SK-N-SH (cell line): ENCODE data around the gene ROS1. TPM values are rescaled to one million over a fixed set of nuclear protein-coding genes. Genes with fewer than 3 reads are reported as not detected.

Source experiments
- CTCF ChIA-PET: fragments of 300-600, 350-600 bp; formaldehyde crosslinking; extraction: SDS; loops from one replicate; lab custom pipeline; 2021; lab: Yijun Ruan, JAX
- POLR2A ChIA-PET: fragments of 350-600 bp; sonication (Branson Sonifier 250); formaldehyde crosslinking; extraction: SDS; loops from one replicate; lab custom pipeline; 2020; ENCODE audit warnings: antibody characterized with exemption, inconsistent platforms; lab: Yijun Ruan, JAX
- DNase-seq: peaks from one replicate; pipeline ENCODE4 v3.0.0; 2012
- H2AFZ ChIP-seq: fragments of 200-600 bp; sonication (generic); 2 replicates; pipeline ENCODE4 v1.8.1; 2016; ENCODE audit warnings: antibody characterized with exemption, mild to moderate bottlenecking, low read depth
- H3F3A ChIP-seq: fragments of 200-600 bp; sonication (generic); replicated peaks from 2 replicates; pipeline ENCODE3; 2016; ENCODE audit warnings: antibody characterized with exemption, mild to moderate bottlenecking; ENCODE audit not compliant: insufficient read depth
- H3K27ac ChIP-seq, 2 experiments: fragments of 200-500 bp in 1 of 2; fragments of 200-600 bp in 1 of 2; sonication (Bioruptor generic) in 1 of 2; sonication (generic), shearing (Covaris generic) in 1 of 2; 2 replicates each; pipeline versions ENCODE4 v1.5.1 to v1.6.1; 2014 to 2016; ENCODE audit warnings: low read depth in 2 of 2, inconsistent platforms in 1 of 2, low read length in 1 of 2, mild to moderate bottlenecking in 1 of 2, mixed read lengths in 1 of 2
- H3K27me3 ChIP-seq: fragments of 200-600 bp; sonication (generic), shearing (Covaris generic); 2 replicates; pipeline ENCODE4 v1.6.1; 2016; ENCODE audit warnings: mixed run types; ENCODE audit not compliant: insufficient read depth
- H3K36me3 ChIP-seq, 2 experiments: fragments of 200-500 bp in 1 of 2; fragments of 200-600 bp in 1 of 2; sonication (Bioruptor generic) in 1 of 2; sonication (generic) in 1 of 2; replicated peaks in 1 of 2; 2 replicates each; pipeline versions ENCODE3 to v1.5.1; 2014 to 2016; ENCODE audit warnings: low read length in 1 of 2, mild to moderate bottlenecking in 1 of 2; ENCODE audit not compliant: insufficient read depth in 2 of 2, control insufficient read depth in 1 of 2
- H3K4me1 ChIP-seq, 2 experiments: fragments of 200-500 bp in 1 of 2; fragments of 200-600 bp in 1 of 2; sonication (Bioruptor generic) in 1 of 2; sonication (generic), shearing (Covaris generic) in 1 of 2; 2 replicates each; pipeline versions ENCODE4 v1.5.1 to v1.6.1; 2014 to 2016; ENCODE audit warnings: low read depth in 1 of 2, low read length in 1 of 2, mixed run types in 1 of 2; ENCODE audit not compliant: insufficient read depth in 2 of 2, control insufficient read depth in 1 of 2
- H3K4me2 ChIP-seq: fragments of 200-600 bp; sonication (generic), shearing (Covaris generic); 2 replicates; pipeline ENCODE4 v1.6.1; 2017; ENCODE audit warnings: mixed run types
- H3K4me3 ChIP-seq, 2 experiments: fragments of 200-500 bp in 1 of 2; fragments of 200-600 bp in 1 of 2; sonication (Bioruptor generic) in 1 of 2; sonication (generic), shearing (Covaris generic) in 1 of 2; 2 replicates each; pipeline versions ENCODE4 v1.5.1 to v1.8.1; 2014 to 2016; ENCODE audit warnings: low read depth in 2 of 2, inconsistent platforms in 1 of 2, low read length in 1 of 2, mild to moderate bottlenecking in 1 of 2, mixed read lengths in 1 of 2, moderate library complexity in 1 of 2
- H3K79me2 ChIP-seq: fragments of 200-600 bp; sonication (generic); 2 replicates; pipeline ENCODE4 v1.8.1; 2017; ENCODE audit warnings: mild to moderate bottlenecking; ENCODE audit not compliant: insufficient read depth
- H3K9ac ChIP-seq: fragments of 200-600 bp; sonication (generic); 2 replicates; pipeline ENCODE4 v1.6.1; 2017; ENCODE audit warnings: mixed run types
- H3K9me2 ChIP-seq: fragments of 200-600 bp; sonication (generic); 2 replicates; pipeline ENCODE4 v1.6.1; 2017; ENCODE audit warnings: mixed run types
- H3K9me3 ChIP-seq: fragments of 200-600 bp; sonication (generic); 2 replicates; pipeline ENCODE4 v1.6.1; 2017; ENCODE audit warnings: mixed run types, mild to moderate bottlenecking, moderate library complexity
- H4K20me1 ChIP-seq: fragments of 200-600 bp; sonication (generic); 2 replicates; pipeline ENCODE4 v1.6.1; 2017; ENCODE audit warnings: mild to moderate bottlenecking, mixed run types; ENCODE audit not compliant: insufficient read depth
- ELF1 ChIP-seq: IDR thresholded peaks from 2 replicates; pipeline ENCODE4 v1.4.0; 2012
- EP300 ChIP-seq, 2 experiments: IDR thresholded peaks; 2 replicates each; pipeline versions ENCODE4 v1.4.0 to v1.6.1; 2012; ENCODE audit warnings: borderline replicate concordance in 1 of 2, low read depth in 1 of 2, low read length in 1 of 2
- EZH2phosphoT487 ChIP-seq: fragments of 200-600 bp; sonication (generic); IDR thresholded peaks from 2 replicates; pipeline ENCODE4 v1.6.1; 2017; ENCODE audit warnings: low read depth, mixed run types, mild to moderate bottlenecking, antibody characterized with exemption, moderate library complexity, borderline replicate concordance
- FOXJ3 ChIP-seq: sonication (generic); formaldehyde crosslinking; IDR thresholded peaks from 2 replicates; pipeline ENCODE4 v1.5.1; 2020; ENCODE audit warnings: mild to moderate bottlenecking, missing genetic modification reagents
- FOXM1 ChIP-seq: IDR thresholded peaks from 2 replicates; pipeline ENCODE4 v1.4.0; 2012; ENCODE audit warnings: low read depth, mild to moderate bottlenecking
- GABPA ChIP-seq: IDR thresholded peaks from 2 replicates; pipeline ENCODE4 v1.4.0; 2012; ENCODE audit warnings: low read depth, mild to moderate bottlenecking
- GATA2 ChIP-seq: sonication (generic); formaldehyde crosslinking; IDR thresholded peaks from 2 replicates; pipeline ENCODE4 v1.5.0; 2020; ENCODE audit warnings: mild to moderate bottlenecking, missing genetic modification reagents
- MXI1 ChIP-seq: IDR thresholded peaks from 2 replicates; pipeline ENCODE4 v1.6.1; 2012; ENCODE audit warnings: mild to moderate bottlenecking, low read depth, low read length, improper control_type of control experiment
- NRF1 ChIP-seq: IDR thresholded peaks from 2 replicates; pipeline ENCODE4 v1.6.1; 2012; ENCODE audit warnings: low read depth, mild to moderate bottlenecking, low read length
- RCOR1 ChIP-seq: fragments of 150-350 bp; IDR thresholded peaks from 2 replicates; pipeline ENCODE4 v1.6.1; 2017; ENCODE audit warnings: antibody characterized with exemption, low read length
- TEAD4 ChIP-seq: IDR thresholded peaks from 2 replicates; pipeline ENCODE4 v1.4.0; 2012; ENCODE audit warnings: mild to moderate bottlenecking, borderline replicate concordance; ENCODE audit not compliant: insufficient read depth
- WGBS: methylation state at CpG from one replicate; pipeline ENCODE4 v1.1.6; 2017; ENCODE audit warnings: low lambda C conversion rate; 5-methylcytosine and 5-hydroxymethylcytosine counted together
- polyA plus RNA-seq, 3 experiments: library from polyadenylated mRNA; depleted of rRNA; stranded (reverse); fragments of >200 nt; gene quantifications; 2 replicates each; pipeline ENCODE4 v1.2.3, GENCODE V29; 2012
- TF ChIP-seq, protein P1 (sequence below): IDR thresholded peaks from 2 replicates; pipeline ENCODE4 v1.4.0; 2012; ENCODE audit warnings: low read depth, borderline replicate concordance
- TF ChIP-seq, protein P2 (sequence below): IDR thresholded peaks from 2 replicates; pipeline ENCODE4 v1.6.1; 2012; ENCODE audit warnings: mild to moderate bottlenecking, low read depth, low read length, moderate library complexity

Gene ROS1
- 1.8 and 2.0 TPM in 2 replicates for polyA plus RNA-seq (2012; rRNA removed)
- polyA plus RNA-seq (2012; cell fraction: cytosol; rRNA removed), result 1.5 and 1.8 TPM in 2 replicates
- 3.8 and 7.4 TPM in 2 replicates for polyA plus RNA-seq (2012; cell fraction: nucleus; rRNA removed)

DNA sequence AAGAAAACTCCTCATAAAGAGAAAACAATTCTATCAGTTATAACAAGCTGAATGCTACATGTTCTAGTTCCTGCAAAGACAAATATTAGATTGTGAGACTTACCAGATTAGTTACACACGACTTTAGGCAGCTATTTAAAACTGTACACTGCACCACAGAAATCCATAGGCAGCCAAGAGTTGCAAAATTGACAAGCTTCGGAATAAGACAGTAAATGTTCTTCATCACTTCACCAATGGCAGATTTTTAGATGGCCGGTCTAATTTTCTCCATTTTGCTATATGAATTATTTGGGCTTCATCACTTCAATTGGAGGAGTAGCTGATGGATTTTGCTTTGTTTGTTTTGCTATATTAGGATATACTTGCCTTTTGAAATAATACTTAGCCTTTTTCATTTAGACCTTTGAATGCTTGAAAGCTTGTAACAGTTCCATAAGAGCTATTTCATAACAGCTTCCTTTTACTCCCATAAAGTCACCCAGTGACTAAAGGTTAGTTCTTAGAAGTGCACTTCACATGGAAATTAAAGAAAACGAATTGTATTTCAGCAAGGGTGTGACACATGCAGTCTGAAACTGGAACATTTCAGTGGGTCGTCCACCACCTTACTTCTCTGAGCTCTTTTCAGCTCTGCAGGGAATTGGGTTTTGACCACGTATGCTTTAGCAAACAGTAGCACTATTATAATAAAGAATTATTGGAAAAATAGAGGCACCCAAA lies at the start of gene ROS1:
Gene ROS1 (minus strand): TSS at position 512 of the 723 bp plus-strand sequence. CDS start 286 bp downstream, at position 226.
- POLR2A ChIA-PET, result no interaction called here
- H3K4me2 ChIP-seq, result no peak within 1 kb of the TSS
- no peaks in the 10 kb centered on the region for H4K20me1 ChIP-seq
- CTCF ChIA-PET, result interaction anchor here (0.5 to 2.5 kb wide), 4 partner anchors 16 to 187 kb away, joined by 3 to 5 read pairs (median 4); no protein-coding TSS in a partner anchor
- no peak within 1 kb of the TSS for H3K4me3 ChIP-seq
- WGBS, result 14% methylated on average over 6 of the region's 6 CpGs
- H3K4me1 ChIP-seq, result no peaks in the 10 kb centered on the region
- no peak for DNase-seq
- no peaks in the 10 kb centered on the region for H3K9me2 ChIP-seq
- no peak within 1 kb of the TSS for H3K27ac ChIP-seq
- no peaks in the 10 kb centered on the region for H3K36me3 ChIP-seq
- no peaks in the 10 kb centered on the region for H3K79me2 ChIP-seq
- TF ChIP-seq RCOR1, result no peak
- TF ChIP-seq NRF1, result no peak
- no peak for TF ChIP-seq FOXJ3 (CRISPR knock-in tag)
- TF ChIP-seq, protein P1, sequence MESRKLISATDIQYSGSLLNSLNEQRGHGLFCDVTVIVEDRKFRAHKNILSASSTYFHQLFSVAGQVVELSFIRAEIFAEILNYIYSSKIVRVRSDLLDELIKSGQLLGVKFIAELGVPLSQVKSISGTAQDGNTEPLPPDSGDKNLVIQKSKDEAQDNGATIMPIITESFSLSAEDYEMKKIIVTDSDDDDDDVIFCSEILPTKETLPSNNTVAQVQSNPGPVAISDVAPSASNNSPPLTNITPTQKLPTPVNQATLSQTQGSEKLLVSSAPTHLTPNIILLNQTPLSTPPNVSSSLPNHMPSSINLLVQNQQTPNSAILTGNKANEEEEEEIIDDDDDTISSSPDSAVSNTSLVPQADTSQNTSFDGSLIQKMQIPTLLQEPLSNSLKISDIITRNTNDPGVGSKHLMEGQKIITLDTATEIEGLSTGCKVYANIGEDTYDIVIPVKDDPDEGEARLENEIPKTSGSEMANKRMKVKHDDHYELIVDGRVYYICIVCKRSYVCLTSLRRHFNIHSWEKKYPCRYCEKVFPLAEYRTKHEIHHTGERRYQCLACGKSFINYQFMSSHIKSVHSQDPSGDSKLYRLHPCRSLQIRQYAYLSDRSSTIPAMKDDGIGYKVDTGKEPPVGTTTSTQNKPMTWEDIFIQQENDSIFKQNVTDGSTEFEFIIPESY, result no peak
- no peak for TF ChIP-seq FOXM1
- TF ChIP-seq MXI1, result no peak
- TF ChIP-seq EP300 (IDR thresholded peaks at IDR 0.05; ENCODE audit: borderline replicate concordance in 1 of 2, low read depth in 1 of 2, low read length in 1 of 2), result no peak
- TF ChIP-seq ELF1, result no peak
- no peak for TF ChIP-seq GATA2
- no peak for TF ChIP-seq EZH2phosphoT487
- TF ChIP-seq, protein P2, sequence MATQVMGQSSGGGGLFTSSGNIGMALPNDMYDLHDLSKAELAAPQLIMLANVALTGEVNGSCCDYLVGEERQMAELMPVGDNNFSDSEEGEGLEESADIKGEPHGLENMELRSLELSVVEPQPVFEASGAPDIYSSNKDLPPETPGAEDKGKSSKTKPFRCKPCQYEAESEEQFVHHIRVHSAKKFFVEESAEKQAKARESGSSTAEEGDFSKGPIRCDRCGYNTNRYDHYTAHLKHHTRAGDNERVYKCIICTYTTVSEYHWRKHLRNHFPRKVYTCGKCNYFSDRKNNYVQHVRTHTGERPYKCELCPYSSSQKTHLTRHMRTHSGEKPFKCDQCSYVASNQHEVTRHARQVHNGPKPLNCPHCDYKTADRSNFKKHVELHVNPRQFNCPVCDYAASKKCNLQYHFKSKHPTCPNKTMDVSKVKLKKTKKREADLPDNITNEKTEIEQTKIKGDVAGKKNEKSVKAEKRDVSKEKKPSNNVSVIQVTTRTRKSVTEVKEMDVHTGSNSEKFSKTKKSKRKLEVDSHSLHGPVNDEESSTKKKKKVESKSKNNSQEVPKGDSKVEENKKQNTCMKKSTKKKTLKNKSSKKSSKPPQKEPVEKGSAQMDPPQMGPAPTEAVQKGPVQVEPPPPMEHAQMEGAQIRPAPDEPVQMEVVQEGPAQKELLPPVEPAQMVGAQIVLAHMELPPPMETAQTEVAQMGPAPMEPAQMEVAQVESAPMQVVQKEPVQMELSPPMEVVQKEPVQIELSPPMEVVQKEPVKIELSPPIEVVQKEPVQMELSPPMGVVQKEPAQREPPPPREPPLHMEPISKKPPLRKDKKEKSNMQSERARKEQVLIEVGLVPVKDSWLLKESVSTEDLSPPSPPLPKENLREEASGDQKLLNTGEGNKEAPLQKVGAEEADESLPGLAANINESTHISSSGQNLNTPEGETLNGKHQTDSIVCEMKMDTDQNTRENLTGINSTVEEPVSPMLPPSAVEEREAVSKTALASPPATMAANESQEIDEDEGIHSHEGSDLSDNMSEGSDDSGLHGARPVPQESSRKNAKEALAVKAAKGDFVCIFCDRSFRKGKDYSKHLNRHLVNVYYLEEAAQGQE, result no peak
- no peak for TF ChIP-seq GABPA
- TF ChIP-seq TEAD4, result no peak
- no peak within 1 kb of the TSS for H3K9ac ChIP-seq
- no peaks in the 10 kb centered on the region for H3K9me3 ChIP-seq
- H3F3A ChIP-seq, result no peaks in the 10 kb centered on the region
- peak within 1 kb of the TSS; percentile 75 for H2AFZ ChIP-seq
- no peaks in the 10 kb centered on the region; the same call in 1 of the 2 replicates for H3K27me3 ChIP-seq
